K562 (cell line): ENCODE measurements around the gene ZNF548. TPM values are rescaled to one million over a fixed set of nuclear protein-coding genes. Genes with fewer than 3 reads are reported as not detected.
A peak's percentile ranks its signal among the peaks of the same experiment; 100 is the strongest.

Experiments
- BHLHE40 ChIP-seq: IDR thresholded peaks from 2 replicates; pipeline ENCODE4 v1.6.1; 2011; ENCODE audit warnings: low read length, improper control_type of control experiment
- C11orf30 ChIP-seq: fragments of 450-650 bp; IDR thresholded peaks from 2 replicates; pipeline ENCODE4 v1.6.1; 2016; ENCODE audit warnings: low read depth, mild to moderate bottlenecking
- ETS1 ChIP-seq: conservative IDR thresholded peaks from 2 replicates; pipeline ENCODE4 v1.6.1; 2011; ENCODE audit warnings: low read depth, mild to moderate bottlenecking, low read length; ENCODE audit not compliant: control insufficient read depth
- FIP1L1 ChIP-seq: fragments of 200-400 bp; formaldehyde crosslinking; IDR thresholded peaks from 2 replicates; pipeline ENCODE4 v1.6.1; 2018; ENCODE audit warnings: mild to moderate bottlenecking, low read depth, low read length; ENCODE audit not compliant: poor library complexity, severe bottlenecking
- MYNN ChIP-seq, 2 experiments: sonication (generic); formaldehyde crosslinking in 1 of 2; IDR thresholded peaks; 2 replicates each; pipeline versions ENCODE4 v1.5.0 to v1.6.1; 2016 to 2020; ENCODE audit warnings: antibody characterized with exemption in 1 of 2, missing genetic modification reagents in 1 of 2
- NFYB ChIP-seq: IDR thresholded peaks from 2 replicates; pipeline ENCODE4 v1.6.1; 2011; ENCODE audit warnings: mild to moderate bottlenecking, moderate library complexity; ENCODE audit not compliant: insufficient read length; ENCODE audit errors: extremely low read depth
- PHB ChIP-seq: fragments of 250-450 bp; sonication (Bioruptor Pico); IDR thresholded peaks from 2 replicates; pipeline ENCODE4 v1.5.0; 2021
- SOX6 ChIP-seq: fragments of 450-650 bp; IDR thresholded peaks from 2 replicates; pipeline ENCODE4 v1.6.1; 2014; ENCODE audit warnings: mild to moderate bottlenecking
- SRSF3 ChIP-seq: fragments of 200-400 bp; formaldehyde crosslinking; IDR thresholded peaks from 2 replicates; pipeline ENCODE4 v1.6.1; 2016; ENCODE audit warnings: mild to moderate bottlenecking, low read length, moderate library complexity; ENCODE audit not compliant: insufficient read depth
- TCF15 ChIP-seq: fragments of 250-450 bp; sonication (Bioruptor Pico); IDR thresholded peaks from 2 replicates; pipeline ENCODE4 v1.8.0; 2022; ENCODE audit warnings: moderate library complexity, mild to moderate bottlenecking, inconsistent platforms
- VEZF1 ChIP-seq: fragments of 200-800 bp; sonication (Bioruptor generic); IDR thresholded peaks from 2 replicates; pipeline ENCODE4 v1.6.1; 2017; ENCODE audit warnings: missing genetic modification characterization, missing compliant biosample characterization
- WHSC1 ChIP-seq: IDR thresholded peaks from one replicate; pipeline ENCODE4 v1.6.1; 2012; ENCODE audit warnings: low read length, control low read depth, inconsistent platforms
- ZNF24 ChIP-seq: fragments of 450-650 bp; IDR thresholded peaks from 2 replicates; pipeline ENCODE4 v1.6.1; 2016
- polyA plus RNA-seq, 8 experiments: library from polyadenylated mRNA; depleted of rRNA in 4 of 8; stranded (reverse) in 5 of 8; unstranded in 3 of 8; fragments of >200 nt; fragmentation: Nextera tagmentation in 2 of 8; fragmentation: Illumina TruSeq in 1 of 8; extraction: Ambion mirVana in 2 of 8; extraction: Trizol in 1 of 8; gene quantifications; 2 replicates each; pipeline versions ENCODE4 v1.2.1 to v1.2.3, GENCODE V29; 2011 to 2014; ENCODE audit warnings: inconsistent platforms in 1 of 8, missing spikeins in 1 of 8
- total RNA-seq, 7 experiments: library from RNA; depleted of rRNA in 6 of 7; stranded (reverse); fragments of >200 nt in 6 of 7; fragmentation: Illumina TruSeq in 2 of 7; extraction: Trizol in 2 of 7; gene quantifications; 2 replicates each; pipeline versions ENCODE4 v1.2.1 to v1.2.3, GENCODE V29; 2011 to 2021; ENCODE audit warnings: low replicate concordance in 1 of 7
- TF ChIP-seq, protein P1 (sequence below): sonication (generic); formaldehyde crosslinking; IDR thresholded peaks from 2 replicates; pipeline ENCODE4 v1.8.0; 2022; ENCODE audit warnings: missing genetic modification reagents, mild to moderate bottlenecking, moderate library complexity, borderline replicate concordance
- TF ChIP-seq, protein P2 (sequence below), 2 experiments: fragments of 450-650 bp; IDR thresholded peaks; 2 replicates each; pipeline ENCODE4 v1.6.1; 2018; ENCODE audit warnings: mild to moderate bottlenecking in 2 of 2, low read depth in 1 of 2; ENCODE audit not compliant: partially characterized antibody in 2 of 2

The ZNF548 gene
- total and polyA plus RNA-seq, 9 of the 15 experiments (the other 6 are each of a cell fraction or from before 2014, with no cell fraction given): 1.5 to 8.7 (median 4.5) TPM

GRCh38 chr19:57350877-57351805, 38.5 kb upstream of the ZNF548 start, which contains the start of gene ZNF304 (continued):
- no peak for TF ChIP-seq WHSC1
- TF ChIP-seq C11orf30: peak; percentile 91
- TF ChIP-seq, protein P1, sequence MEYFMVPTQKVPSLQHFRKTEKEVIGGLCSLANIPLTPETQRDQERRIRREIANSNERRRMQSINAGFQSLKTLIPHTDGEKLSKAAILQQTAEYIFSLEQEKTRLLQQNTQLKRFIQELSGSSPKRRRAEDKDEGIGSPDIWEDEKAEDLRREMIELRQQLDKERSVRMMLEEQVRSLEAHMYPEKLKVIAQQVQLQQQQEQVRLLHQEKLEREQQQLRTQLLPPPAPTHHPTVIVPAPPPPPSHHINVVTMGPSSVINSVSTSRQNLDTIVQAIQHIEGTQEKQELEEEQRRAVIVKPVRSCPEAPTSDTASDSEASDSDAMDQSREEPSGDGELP: peak; percentile 85
- TF ChIP-seq SRSF3: no peak
- TF ChIP-seq BHLHE40: peak; percentile 23; the same call in 1 of the 2 replicates
- no peak for TF ChIP-seq FIP1L1
- TF ChIP-seq MYNN (IDR thresholded peaks at IDR 0.05): no peak
- TF ChIP-seq MYNN (CRISPR knock-in tag; IDR thresholded peaks at IDR 0.05): no peak
- peak; percentile 79 for TF ChIP-seq VEZF1 (CRISPR knock-in tag)
- TF ChIP-seq, protein P2, sequence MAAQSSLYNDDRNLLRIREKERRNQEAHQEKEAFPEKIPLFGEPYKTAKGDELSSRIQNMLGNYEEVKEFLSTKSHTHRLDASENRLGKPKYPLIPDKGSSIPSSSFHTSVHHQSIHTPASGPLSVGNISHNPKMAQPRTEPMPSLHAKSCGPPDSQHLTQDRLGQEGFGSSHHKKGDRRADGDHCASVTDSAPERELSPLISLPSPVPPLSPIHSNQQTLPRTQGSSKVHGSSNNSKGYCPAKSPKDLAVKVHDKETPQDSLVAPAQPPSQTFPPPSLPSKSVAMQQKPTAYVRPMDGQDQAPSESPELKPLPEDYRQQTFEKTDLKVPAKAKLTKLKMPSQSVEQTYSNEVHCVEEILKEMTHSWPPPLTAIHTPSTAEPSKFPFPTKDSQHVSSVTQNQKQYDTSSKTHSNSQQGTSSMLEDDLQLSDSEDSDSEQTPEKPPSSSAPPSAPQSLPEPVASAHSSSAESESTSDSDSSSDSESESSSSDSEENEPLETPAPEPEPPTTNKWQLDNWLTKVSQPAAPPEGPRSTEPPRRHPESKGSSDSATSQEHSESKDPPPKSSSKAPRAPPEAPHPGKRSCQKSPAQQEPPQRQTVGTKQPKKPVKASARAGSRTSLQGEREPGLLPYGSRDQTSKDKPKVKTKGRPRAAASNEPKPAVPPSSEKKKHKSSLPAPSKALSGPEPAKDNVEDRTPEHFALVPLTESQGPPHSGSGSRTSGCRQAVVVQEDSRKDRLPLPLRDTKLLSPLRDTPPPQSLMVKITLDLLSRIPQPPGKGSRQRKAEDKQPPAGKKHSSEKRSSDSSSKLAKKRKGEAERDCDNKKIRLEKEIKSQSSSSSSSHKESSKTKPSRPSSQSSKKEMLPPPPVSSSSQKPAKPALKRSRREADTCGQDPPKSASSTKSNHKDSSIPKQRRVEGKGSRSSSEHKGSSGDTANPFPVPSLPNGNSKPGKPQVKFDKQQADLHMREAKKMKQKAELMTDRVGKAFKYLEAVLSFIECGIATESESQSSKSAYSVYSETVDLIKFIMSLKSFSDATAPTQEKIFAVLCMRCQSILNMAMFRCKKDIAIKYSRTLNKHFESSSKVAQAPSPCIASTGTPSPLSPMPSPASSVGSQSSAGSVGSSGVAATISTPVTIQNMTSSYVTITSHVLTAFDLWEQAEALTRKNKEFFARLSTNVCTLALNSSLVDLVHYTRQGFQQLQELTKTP (IDR thresholded peaks at IDR 0.05; ENCODE audit: low read depth in 1 of 2, partially characterized antibody in 2 of 2): peak in 1 of 2 experiments; percentile 90
- peak; percentile 84 for TF ChIP-seq ETS1
- no peak for TF ChIP-seq TCF15
- TF ChIP-seq ZNF24: no peak
- TF ChIP-seq PHB (CRISPR knock-in tag): no peak
- TF ChIP-seq NFYB: peak; percentile 58
- 0 out of 2 replicates have a peak, but pooled peaks have one; percentile 27 for TF ChIP-seq SOX6
